Muscle of leg (tissue), 16 donors: ENCODE measurements around the gene DSC3. TPM values are rescaled to one million over a fixed set of nuclear protein-coding genes. Genes with fewer than 3 reads are reported as not detected.

ENCODE experiments used
- DNase-seq: peaks from one replicate; pipeline ENCODE4 v3.0.0; 2013
- H3K27ac ChIP-seq: one replicate; pipeline ENCODE4 v1.5.1; 2013; ENCODE audit warnings: mild to moderate bottlenecking, low read length, control low read depth
- H3K27me3 ChIP-seq: one replicate; pipeline ENCODE4 v1.6.1; 2013; ENCODE audit warnings: low read length; ENCODE audit not compliant: control insufficient read depth, insufficient read depth
- H3K36me3 ChIP-seq: one replicate; pipeline ENCODE4 v1.6.1; 2013; ENCODE audit warnings: low read length; ENCODE audit not compliant: control insufficient read depth, insufficient read depth
- H3K4me1 ChIP-seq: one replicate; pipeline ENCODE4 v1.6.1; 2013; ENCODE audit warnings: low read length; ENCODE audit not compliant: control insufficient read depth, insufficient read depth
- H3K4me3 ChIP-seq: one replicate; pipeline ENCODE4 v1.5.1; 2013; ENCODE audit warnings: low read length, control low read depth
- H3K9me3 ChIP-seq: replicated peaks from 2 replicates; pipeline ENCODE4 v1.6.1; 2013; ENCODE audit warnings: low read depth, low read length; ENCODE audit not compliant: control insufficient read depth
- WGBS: methylation state at CpG from one replicate; pipeline ENCODE4 v1.1.5; 2013; ENCODE audit warnings: missing lambda C conversion rate; ENCODE audit not compliant: insufficient coverage; 5-methylcytosine and 5-hydroxymethylcytosine counted together
- long read RNA-seq, 11 donors: transcript quantifications; one replicate each; lab custom pipeline, GENCODE V29; 2026
- polyA plus RNA-seq, 8 donors: library from polyadenylated mRNA; unstranded; fragments of 120-200 nt; gene quantifications; one replicate each; pipeline versions ENCODE4 v1.2.1 to v1.2.3, GENCODE V29; 2013; ENCODE audit warnings: inconsistent platforms in 1 of 8, low replicate concordance in 1 of 8; ENCODE audit not compliant: insufficient read length in 8 of 8, insufficient read depth in 1 of 8
- total RNA-seq: library from RNA; stranded (reverse); fragments of 120-200 nt; gene quantifications from one replicate; pipeline ENCODE4 v1.2.4, GENCODE V29; 2013

Gene DSC3
- total RNA-seq (0.75 TPM), polyA plus RNA-seq (10 to 100 TPM in 1 of 8 donors, 1 to 10 TPM in 1, under 1 TPM in 6; 0.22 to 25.4 (median 0.46) TPM)
- long read RNA-seq, donor 1 = 0 reads
- long read RNA-seq, donor 2 = 0 reads
- long read RNA-seq, donor 3, full-length matches to known transcripts = 1 of 1 reads
- long read RNA-seq, donor 3, partial matches to known transcripts = 0 of 1 reads
- long read RNA-seq, donor 3, other reads (novel, unspliced or antisense) = 0 of 1 reads
- long read RNA-seq, donor 4 = 0 reads
- long read RNA-seq, donor 5 = 0 reads
- long read RNA-seq, donor 6, full-length matches to known transcripts = 1 of 1 reads
- long read RNA-seq, donor 6, partial matches to known transcripts = 0 of 1 reads
- long read RNA-seq, donor 6, other reads (novel, unspliced or antisense) = 0 of 1 reads
- long read RNA-seq, donor 7 = 0 reads
- long read RNA-seq, donor 8, full-length matches to known transcripts = 1 of 1 reads
- long read RNA-seq, donor 8, partial matches to known transcripts = 0 of 1 reads
- long read RNA-seq, donor 8, other reads (novel, unspliced or antisense) = 0 of 1 reads
- long read RNA-seq, donor 9 = 0 reads
- long read RNA-seq, donor 10 = 0 reads
- long read RNA-seq, donor 11 = 0 reads

DNA sequence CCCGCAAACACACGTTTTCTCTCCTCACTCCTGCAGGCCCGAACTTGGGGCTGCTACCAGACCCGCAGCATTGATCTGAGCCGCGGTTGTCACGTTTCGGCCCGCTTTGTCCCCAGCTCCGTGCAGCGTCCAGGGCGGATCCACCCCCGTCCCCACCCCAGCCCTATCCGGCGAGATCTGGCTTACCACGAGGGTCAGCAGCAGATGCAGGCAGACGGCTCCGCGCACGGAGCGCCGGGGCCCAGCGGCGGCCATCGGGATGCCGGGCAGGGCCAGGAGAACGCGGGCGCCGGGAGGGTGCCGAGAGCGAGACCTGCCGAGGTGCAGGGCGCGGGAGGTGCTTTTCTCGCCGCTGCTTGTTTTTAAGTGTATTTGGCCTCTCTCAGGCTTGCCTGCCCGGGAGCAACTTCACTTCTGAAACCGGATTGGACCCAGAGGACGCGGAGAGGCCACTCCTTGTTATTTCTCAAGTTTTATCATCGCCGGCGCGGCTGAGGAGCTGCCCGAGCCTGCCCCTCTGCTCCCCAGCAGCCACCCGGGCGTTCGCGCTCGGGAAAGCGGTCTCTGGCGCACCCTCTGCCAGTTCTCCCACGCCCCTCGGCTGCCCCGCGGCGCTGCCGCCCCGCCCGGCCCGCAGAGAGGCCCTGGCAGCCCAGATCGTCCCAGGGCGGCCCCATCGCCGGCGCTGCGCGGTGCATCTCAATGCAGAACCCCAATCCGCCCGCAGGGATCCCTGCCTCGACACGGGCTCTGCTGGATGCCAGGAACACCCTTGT, at the start of gene DSC3:
Gene DSC3, minus strand, starts transcription at position 337 of the 776 bp plus-strand sequence. Its CDS starts 82 bp downstream, at position 255.
- no peaks in the 10 kb centered on the region for H3K36me3 ChIP-seq
- peak; percentile 54 for DNase-seq
- under 1% methylated on average over 72 of the region's 73 CpGs for WGBS
- no peak within 1 kb of the TSS for H3K27ac ChIP-seq
- peak within 1 kb of the TSS; percentile 39 for H3K4me3 ChIP-seq
- H3K9me3 ChIP-seq = no peaks in the 10 kb centered on the region
- peaks cover 41% of the 10 kb centered on the region for H3K27me3 ChIP-seq
- peaks cover 16% of the 10 kb centered on the region for H3K4me1 ChIP-seq

DNA sequence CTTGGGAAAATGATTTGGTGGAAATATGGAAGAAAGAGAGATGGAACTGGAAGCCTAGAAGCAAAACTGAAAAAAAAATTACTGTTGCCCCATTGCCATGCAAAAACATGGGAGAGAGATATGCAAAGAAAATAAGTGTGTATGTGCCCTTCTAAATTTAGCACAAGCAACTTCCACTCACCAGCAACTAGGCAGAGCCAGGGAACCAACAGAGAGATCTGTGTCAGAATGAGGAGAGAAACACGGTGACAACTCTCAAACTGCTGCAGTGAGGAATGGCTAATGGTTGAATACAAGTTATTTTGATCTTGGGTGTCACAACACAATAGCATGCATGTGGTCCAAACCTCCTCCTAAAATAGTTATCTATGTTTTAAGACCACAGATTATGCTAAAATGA, 48.8 kb upstream of the DSC3 start:
- Histone ChIP-seq H3K4me3 (no peak overlapping the region), H3K4me1 (no peaks in the 10 kb centered on the region), H3K27ac (no peak overlapping the region), H3K9me3 (no peaks in the 10 kb centered on the region), H3K36me3 (no peaks in the 10 kb centered on the region), H3K27me3 (no peaks in the 10 kb centered on the region)
- no peak for DNase-seq
- no CpG with 5 or more reads among the region's 1 CpG for WGBS

DNA sequence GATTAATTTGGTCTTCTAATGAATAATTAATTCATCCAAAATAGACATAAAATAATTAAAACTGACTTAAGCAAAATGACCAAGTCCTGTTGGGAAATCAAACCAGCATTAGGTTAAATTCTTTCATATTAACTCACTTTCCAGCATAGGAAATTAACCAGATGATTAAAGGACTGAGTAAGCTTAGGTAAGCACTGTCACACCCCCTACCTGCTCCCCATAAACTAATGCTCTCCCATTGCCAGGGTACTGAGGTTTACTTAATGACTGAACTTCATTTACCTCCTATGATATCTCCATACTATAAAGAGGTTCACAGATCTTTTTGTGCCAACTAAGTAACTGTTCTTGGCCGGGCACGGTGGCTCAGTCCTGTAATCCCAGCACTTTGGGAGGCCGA, 46.0 kb upstream of the DSC3 start:
- H3K4me1 ChIP-seq = no peaks in the 10 kb centered on the region
- no peaks in the 10 kb centered on the region for H3K27me3 ChIP-seq
- no peak overlapping the region for H3K4me3 ChIP-seq
- H3K27ac ChIP-seq = no peak overlapping the region
- WGBS = 88% methylated on average over 3 of the region's 3 CpGs
- no peak for DNase-seq
- no peaks in the 10 kb centered on the region for H3K36me3 ChIP-seq
- H3K9me3 ChIP-seq = no peaks in the 10 kb centered on the region

DNA sequence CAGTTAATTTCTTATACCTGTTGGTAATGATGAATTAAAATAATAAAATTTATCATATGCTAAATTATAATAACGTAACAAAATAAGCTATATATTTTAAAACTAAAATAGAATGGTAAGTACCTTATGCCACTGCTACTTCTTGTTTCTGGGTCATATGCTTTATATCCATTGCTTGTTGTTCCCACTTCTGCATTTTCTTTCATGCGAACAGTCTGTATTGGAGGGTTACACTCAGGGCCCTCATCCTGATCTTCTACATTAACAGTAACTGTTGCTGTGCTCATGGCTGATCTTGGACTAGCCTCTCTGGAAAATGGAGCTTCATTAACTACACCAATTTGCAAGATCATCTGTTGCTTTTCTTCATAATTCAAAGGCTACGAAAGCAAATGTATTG, 37.4 kb upstream of the DSC3 start:
- no peak overlapping the region for H3K27ac ChIP-seq
- WGBS = no CpG with 5 or more reads among the region's 3 CpGs
- no peaks in the 10 kb centered on the region for H3K9me3 ChIP-seq
- H3K4me1 ChIP-seq = no peaks in the 10 kb centered on the region
- no peaks in the 10 kb centered on the region for H3K27me3 ChIP-seq
- H3K36me3 ChIP-seq = no peaks in the 10 kb centered on the region
- DNase-seq = peak; percentile 15
- no peak overlapping the region for H3K4me3 ChIP-seq

DNA sequence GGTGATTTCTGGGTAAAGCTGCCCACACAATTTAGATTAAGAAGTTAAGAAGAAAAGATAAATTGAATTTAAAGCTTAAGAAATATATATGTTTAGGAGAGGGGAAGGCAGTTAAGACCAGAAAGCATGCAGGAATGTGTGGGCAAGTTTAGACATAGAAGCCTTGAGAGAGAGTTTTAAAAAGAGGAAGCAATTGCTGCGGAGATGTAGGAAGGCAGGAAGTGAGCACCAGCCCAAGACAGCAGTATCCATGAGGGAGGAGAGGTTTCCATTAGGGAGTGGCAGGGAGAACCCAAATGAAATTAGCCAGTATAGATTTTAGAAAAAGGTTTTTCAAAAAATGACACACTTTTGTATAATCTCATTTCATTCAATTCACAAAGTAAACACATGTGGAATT, 35.3 kb upstream of the DSC3 start:
- no peak overlapping the region for H3K4me3 ChIP-seq
- WGBS = 75% methylated on average over 1 of the region's 1 CpG
- DNase-seq = no peak
- H3K36me3 ChIP-seq = no peaks in the 10 kb centered on the region
- no peaks in the 10 kb centered on the region for H3K9me3 ChIP-seq
- no peaks in the 10 kb centered on the region for H3K4me1 ChIP-seq
- H3K27ac ChIP-seq = no peak overlapping the region
- no peaks in the 10 kb centered on the region for H3K27me3 ChIP-seq

DNA sequence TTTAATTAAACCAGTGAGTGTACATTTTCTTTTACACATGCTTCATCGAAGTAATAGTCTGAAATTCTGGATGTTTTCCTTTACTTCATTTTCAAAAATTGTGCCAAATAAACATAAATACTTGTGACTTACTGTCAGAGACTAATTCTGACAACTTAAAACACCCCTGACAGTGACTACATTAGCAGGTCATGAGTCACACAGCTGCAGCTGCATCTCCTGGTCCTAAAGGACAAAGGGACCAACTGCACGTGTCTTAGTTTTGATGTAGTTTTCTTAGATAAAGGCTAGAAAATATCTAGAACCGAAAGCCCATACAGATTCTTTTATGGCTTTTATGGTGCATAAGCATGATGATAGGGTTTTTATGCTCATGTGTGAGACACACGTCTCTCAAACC, 29.6 kb upstream of the DSC3 start:
- no CpG with 5 or more reads among the region's 4 CpGs for WGBS

DNA sequence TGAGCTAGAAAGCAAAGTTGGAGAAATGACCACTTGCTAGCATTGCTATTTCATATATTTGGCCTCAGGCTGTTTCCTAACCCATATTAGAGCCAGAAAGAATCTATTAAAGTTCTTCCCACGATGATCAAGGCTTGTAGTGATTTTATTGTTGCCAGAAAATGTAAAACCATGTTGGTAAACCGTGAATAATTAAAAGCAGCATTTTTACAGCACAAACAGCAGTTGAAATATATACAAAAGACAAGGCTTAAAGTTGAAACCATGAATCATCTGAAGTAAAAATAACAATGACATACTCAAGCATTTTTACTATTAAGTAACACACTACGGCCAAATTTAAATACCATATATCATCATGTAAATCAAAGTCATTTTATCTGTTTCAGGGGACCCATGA, 27.7 kb upstream of the DSC3 start:
- no CpG with 5 or more reads among the region's 3 CpGs for WGBS
- DNase-seq = no peak
- Histone ChIP-seq H3K4me1 (no peaks in the 10 kb centered on the region), H3K36me3 (no peaks in the 10 kb centered on the region), H3K27me3 (no peaks in the 10 kb centered on the region), H3K4me3 (no peak overlapping the region), H3K9me3 (no peaks in the 10 kb centered on the region), H3K27ac (no peak overlapping the region)

More for the DNA sequence above, 29.6 kb upstream of the DSC3 start:
- no peak for DNase-seq
- Histone ChIP-seq H3K4me3 (no peak overlapping the region), H3K9me3 (no peaks in the 10 kb centered on the region), H3K27me3 (no peaks in the 10 kb centered on the region), H3K36me3 (no peaks in the 10 kb centered on the region), H3K4me1 (no peaks in the 10 kb centered on the region), H3K27ac (no peak overlapping the region)

DNA sequence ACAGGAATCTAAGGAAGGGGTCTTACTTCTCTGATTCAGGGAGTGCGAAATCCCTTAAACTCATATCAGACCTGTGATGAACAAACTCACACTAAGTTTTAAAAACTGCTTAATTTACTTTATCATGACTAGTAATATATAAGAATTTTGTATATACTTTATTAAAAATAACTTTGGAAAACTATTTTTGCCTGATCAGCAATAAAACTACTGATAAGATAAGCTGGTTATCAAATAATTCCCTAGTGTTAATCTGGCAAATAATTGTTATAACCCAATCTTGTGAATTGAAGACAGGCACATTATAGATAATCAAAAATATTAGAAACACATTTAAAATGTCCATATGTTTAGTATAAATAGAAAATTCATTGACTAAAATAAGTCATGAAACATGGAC, 23.7 kb upstream of the DSC3 start:
- Histone ChIP-seq H3K4me3 (no peak overlapping the region), H3K27me3 (no peaks in the 10 kb centered on the region), H3K36me3 (no peaks in the 10 kb centered on the region), H3K9me3 (no peaks in the 10 kb centered on the region), H3K4me1 (no peaks in the 10 kb centered on the region), H3K27ac (no peak overlapping the region)
- no peak for DNase-seq
- no CpG with 5 or more reads among the region's 1 CpG for WGBS

DNA sequence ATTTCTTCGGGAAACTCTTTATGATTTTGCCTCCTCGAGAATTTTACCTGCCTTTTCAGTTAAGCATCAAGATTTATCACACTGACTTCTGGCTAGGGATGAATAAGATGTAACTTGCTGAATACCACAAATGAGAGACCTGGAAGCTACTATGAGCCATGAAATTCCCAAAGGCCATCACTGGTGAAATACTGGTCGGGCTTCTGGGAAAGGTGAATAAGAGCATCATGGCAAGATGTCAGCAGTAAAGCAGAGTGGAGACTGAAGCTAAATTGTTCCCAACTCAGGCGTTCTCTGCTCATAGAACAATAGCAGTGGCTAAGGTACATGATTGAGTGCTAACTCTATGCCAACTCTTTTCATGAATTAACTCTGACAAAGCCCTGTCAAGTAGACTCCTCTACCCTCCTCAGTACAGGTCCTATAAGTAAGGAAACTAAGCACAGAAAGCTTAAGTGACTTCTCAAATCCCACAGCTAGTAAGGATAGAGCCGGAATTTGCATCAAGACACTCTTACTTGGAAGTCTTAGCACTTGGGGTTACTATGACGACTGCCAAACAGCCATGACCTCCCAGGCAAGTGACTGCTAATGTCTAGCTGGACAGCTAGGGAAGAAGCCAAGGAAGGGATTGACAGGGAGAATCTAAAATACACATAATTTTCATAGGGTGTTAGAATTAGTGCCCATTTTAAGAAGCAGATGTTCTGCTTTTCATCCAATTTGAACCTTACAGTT, 22.7 kb upstream of the DSC3 start:
- no peaks in the 10 kb centered on the region for H3K4me1 ChIP-seq
- DNase-seq = no peak
- no peaks in the 10 kb centered on the region for H3K36me3 ChIP-seq
- 29% methylated on average over 1 of the region's 6 CpGs for WGBS
- no peak overlapping the region for H3K27ac ChIP-seq
- H3K9me3 ChIP-seq = no peaks in the 10 kb centered on the region
- no peak overlapping the region for H3K4me3 ChIP-seq
- no peaks in the 10 kb centered on the region for H3K27me3 ChIP-seq
